CD4-positive, alpha-beta T cell treated with Interferon alpha-2 for 1 hour (primary cell): ENCODE data around the gene WHRN.

Experiments used
- DNase-seq, 2 donors: peaks; one replicate each; pipeline ENCODE4 v3.0.0-alpha.2; 2020 to 2022

WHRN gene

DNA sequence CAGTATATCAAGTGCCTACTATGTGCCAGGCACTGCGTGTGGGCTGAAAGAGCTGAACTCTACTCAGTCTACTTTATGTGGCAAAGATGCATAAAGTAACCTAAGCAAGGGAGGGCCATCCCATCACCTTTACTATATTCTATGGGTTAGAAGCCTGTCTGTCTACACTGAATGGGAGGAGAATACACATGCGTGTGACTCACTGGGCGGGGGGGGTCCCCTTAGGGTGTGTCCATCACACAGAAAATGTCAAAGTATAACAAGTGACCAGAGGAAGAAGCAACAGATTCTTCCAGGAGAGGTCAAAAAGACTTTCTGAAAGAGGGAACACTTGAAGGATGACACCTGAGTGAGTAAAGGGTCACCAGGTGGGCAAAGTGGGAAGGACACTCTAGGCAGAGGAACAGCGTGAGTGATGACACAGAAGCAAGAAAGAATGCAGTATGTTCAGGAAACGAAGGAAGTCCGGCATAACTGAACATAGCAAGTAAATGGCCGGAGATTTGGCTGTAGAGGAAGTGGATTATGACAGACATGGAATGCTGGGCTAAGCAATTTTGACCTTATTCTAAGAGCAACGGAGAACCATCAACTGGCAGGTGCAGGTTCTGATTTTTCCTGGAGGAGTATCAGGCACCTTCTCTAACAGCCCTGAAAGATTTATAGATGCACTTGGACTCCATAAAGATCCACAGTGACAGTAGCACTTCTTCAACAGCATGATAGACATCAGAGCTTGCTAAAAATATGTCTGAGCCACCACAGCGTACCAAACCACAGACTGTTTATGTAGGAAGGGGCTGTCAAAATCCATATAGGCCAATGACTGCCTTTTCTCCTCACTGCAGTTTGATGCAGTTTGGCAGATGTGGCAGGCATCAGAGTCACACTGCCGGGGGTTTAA, 8.0 kb upstream of the WHRN start:
- DNase-seq: no peak

DNA sequence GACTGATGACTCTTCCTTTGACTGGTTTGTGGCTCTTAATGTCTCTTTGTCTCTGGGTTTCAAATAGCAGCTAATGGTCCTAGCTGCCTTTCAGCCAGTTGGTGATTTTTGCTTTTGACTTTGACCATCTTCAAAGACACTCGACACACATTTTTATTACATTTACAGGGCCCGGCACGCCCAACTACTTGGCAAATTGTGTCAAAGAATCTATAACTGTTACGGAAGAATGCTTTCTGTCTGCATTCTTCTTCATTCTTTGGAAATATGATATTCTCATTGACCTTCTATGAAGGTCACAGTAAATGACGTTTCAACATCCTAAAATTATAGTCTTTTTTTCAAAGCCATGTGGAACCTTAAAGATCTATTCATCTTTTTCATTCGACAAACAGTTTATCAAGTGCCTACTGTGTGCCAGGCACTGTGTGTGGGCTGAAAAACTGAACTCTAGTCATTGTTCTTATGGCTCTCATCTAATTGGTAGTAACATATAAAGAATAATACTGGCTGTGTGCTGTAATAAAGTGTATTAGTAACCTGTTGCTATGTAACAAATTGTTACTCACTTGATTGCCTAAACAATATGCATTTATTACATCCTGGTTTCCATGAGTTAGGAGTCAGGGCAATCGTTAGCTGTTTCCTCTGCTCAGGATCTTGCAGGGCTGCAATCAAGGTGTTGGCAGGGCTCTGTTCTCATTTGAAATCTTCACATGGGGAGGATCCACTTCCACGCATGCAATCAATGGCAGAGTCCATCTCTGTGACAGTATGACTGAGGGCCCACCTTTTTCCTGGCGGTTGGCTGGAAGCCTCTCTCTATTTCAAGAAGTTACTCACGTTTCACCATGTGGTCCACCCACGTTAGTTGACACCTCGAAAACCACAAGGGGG, 7.0 kb upstream of the WHRN start:
- no peak for DNase-seq

DNA sequence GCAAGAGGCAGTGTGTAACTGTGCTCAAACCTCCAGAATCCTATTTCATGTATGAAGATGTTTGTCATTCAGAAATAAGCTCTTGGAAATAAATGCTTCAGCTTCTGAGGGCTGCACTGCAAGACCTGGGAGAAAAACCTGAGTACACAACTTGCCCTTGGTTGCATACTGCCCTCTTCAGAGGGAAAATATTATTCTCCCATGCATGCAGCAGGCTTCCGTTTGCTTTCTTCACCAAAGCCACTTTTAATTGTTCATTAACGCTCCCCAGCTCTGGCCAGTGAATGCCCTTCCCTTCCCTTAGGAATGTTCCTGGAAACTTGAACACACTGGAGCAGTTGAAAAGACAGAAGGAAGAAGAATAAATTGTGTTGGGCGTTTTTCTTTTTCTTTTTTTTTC, 2.5 kb upstream of the WHRN start:
- peak; percentile 24 to 61 for DNase-seq

DNA sequence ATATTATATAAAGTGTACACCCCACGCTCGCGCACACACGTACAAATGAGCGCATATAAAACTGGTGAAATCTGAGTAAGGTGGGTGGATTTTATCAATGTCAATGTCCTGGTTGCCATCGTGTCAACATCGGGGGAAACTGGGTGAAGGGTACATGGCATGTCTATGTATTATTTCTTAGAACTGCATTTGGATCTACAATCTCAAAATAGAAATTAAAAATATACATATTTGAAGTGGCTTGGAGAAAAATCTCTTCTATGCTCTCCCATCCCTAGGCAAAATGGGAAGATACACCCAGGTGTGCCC, 763 bp upstream of the WHRN start:
- DNase-seq: no peak

DNA sequence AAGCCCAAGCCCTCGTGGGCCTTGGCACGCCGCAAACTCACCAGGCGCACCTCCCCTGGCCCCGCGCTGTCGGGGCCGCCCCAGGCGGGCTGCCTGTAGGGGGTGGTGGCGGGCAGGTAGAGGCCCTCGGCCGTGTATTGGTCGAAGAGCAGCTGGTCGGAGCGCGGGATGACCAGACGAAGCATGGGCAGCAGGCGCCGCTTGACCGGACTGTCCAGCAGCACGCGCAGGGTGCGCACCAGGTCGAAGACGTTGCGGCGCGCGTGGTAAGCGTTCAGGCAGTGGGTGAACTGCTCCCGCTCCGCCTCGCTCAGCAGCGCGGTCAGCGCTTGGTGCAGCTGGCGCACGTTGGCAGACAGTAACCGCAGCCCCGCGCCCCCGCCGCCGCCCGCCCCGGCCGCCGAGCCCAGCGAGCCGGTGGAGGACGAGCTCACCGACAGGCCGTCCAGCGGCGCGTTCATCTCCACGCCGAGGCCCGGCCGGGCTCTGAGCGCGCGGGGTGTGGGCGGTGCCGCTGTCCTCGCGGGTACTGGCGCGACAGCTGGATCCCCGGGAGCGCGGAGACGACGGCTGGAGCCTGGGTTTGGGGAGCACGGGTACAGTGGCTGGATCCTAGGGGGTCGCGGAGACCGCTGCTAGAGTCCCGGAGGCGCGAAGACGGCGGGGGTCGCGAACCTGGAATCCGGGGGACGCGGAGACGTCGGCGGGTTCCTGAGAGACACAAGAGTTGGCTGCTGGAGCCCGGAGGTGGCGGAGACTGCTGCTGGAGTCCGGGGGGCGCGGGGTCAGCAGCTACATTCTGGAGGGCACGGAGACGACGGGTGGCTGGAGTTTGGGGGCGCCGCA, 709 bp downstream of the WHRN start:
- DNase-seq: peak; percentile 9 to 44

DNA sequence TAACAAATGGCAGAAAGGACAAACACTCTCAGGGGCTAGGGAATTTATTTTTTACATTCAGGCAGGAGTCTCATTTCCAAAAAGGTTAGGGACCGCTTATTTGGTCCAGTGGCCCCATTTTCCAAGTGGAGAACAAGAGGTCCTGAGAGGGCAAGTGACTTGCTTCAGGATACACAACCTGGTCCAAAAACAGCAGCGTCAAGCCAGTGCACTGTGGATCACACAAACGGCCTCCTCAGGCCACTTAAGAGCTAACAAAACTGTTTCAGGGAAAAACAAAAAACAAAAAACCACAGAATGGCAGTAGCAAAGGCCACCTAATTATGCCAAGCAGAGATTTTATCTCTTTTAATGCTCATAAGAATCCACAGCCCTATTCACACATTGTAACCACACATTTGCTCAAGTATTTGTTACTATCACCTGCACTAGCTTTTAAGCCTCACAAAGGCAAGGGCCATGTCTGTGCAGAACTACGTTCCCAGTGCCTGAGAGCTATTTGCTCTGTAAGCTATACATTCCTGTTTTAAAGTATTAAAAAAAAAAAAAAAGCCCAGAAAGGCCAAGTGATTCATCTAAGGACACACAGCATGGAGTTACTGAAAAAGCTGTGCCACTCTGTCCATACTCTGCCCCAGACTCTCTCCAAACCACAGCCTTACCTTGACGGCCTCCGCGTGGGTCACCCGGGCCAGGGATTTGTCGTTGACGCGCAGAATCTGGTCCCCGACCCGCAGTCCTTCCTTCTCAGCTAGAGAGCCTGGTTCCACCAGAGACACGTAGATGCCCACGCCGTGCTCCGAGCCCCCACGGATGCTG, 1.5 kb downstream of the WHRN start:
- DNase-seq: peak in 1 of 2 donors; percentile 46

DNA sequence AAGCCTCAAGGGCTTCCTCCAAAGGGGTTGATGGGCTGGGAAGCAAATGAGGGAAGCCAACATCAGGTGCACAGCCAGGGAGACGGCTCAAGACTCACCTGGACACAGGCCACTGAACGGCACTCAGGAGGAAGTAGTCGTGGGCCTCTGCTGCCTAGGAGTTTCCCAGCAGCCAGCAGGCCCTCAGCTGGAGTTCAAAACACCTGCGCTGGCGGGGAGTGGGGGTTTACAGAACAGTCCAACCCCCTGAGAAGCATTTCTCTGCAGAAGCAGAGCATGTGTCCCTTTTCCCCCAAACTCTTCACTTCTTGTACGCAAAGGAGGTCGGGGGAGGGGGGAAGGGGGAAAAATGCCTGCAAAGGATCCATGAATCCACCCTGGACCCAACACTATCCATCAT, 2.3 kb downstream of the WHRN start:
- no peak for DNase-seq

DNA sequence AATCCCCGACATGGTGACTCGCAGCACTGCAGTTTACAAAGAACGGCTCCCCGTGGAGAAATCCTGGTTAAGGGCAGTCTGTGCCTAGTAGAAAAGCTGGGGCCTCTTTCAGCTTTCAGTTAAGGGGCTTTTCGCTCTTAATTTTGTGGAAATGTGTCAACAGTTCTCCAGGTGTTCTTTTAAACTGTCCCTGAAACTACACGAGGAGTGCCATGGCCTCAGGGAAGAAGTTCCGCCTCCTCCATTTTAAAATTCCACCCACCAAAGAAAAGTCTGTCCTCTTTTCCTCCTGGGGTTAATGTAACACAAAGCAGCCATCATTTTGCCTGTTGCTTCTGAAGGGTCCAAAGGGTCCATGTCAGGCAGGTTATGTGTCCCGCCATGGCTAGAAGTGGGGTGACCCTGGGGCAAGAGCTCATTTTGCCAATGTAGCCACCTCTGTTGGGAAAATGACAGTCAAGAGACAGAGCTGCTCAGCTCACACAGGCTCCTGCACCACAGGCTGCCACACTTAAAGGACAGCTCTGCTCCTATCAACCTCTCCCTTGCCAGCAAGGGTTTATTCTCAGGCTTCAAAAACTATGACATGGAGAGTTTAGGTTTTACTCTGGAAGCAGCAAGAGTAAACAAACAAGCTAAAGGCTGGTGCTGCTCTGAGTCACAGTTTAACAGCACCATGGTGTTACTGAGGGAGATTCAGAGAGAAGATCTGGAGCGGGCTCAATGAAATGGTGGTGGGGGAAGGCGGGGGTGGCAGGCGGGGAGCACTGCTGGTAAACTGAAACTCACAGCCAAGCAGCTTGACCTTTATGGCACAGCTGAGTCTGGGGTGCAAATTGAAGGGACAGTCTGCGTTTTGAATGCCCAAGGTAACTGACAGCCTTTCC, 3.2 kb downstream of the WHRN start:
- DNase-seq: no peak

DNA sequence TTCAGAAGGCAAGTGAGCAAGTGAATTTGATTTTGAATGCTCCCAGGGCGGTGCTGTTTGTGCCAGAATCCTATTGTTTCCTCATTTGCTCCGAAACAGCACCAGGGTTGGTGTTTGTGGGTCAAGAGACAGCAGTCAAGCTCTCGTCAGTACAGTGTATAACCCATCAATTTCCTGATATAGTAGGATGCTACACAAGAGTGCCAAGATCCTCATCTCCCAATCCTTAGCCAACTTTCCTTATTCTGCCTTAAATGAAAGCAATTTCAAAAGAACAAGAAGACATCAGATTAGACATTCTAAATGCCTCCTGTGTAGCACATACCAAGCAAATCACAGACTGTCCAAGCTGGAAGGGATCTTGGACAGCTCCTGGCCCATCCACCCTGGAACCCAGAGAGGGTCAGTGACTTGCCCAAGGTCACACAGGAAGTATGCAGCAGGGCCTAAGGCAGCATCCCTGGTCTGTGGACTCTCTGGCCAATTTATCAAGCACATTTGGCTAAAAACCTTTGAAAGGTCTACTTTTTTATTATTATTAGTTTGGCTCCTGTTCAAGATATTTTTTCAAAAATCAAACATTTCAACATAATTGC, 4.5 kb downstream of the WHRN start:
- no peak for DNase-seq

DNA sequence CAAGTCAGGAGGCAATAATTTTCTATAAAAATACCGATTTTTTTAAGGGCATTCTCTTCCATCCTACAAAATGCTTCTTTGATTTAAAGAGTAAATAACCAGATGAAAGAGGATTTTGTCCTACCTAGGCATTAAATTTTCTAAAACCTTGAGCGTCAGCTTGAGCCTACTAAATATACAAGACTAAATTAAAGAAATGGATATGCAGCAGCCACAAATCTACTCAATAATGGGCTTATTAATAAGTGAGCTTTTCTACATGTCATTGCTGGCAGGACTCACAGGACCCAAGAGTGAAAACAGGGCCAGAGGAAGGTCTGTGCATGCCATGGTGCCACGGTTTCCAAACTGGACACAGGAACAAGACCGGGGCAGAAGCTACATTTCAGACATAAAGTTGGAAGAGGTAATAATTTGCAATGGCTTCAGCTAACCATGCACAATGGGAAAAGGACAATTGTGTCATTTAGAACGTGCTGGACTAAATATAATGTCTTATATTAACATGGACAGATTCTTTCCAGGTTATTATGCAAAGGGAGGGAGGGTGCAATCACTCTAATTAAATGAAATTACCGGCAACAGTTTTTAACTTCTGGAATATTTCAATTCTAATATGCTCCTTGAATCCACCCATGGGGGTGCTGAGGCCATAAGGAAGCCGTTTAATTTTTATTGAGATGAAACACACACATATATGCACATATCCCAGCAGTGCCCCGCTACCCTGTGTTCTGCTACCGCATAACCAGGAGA, 5.2 kb downstream of the WHRN start:
- no peak for DNase-seq

DNA sequence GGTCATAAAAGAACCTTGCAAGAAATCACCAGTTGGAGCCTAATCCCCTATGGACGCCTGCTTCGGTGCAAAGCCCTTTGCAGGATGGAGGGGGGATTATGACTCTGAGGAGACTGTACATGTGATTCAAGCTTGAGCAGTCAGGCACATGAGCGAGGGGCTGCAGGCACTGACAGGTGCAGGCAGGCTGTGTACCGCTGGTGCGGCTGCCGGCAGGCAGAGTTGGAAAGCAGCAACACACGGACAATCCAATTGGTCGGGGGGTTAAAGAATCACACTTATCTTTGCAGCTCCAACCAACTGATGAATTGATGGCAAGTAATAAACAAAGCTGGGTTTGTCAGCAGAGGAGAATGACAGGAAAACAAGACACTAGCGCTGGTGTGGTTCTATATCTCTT, 5.7 kb downstream of the WHRN start:
- DNase-seq: no peak

DNA sequence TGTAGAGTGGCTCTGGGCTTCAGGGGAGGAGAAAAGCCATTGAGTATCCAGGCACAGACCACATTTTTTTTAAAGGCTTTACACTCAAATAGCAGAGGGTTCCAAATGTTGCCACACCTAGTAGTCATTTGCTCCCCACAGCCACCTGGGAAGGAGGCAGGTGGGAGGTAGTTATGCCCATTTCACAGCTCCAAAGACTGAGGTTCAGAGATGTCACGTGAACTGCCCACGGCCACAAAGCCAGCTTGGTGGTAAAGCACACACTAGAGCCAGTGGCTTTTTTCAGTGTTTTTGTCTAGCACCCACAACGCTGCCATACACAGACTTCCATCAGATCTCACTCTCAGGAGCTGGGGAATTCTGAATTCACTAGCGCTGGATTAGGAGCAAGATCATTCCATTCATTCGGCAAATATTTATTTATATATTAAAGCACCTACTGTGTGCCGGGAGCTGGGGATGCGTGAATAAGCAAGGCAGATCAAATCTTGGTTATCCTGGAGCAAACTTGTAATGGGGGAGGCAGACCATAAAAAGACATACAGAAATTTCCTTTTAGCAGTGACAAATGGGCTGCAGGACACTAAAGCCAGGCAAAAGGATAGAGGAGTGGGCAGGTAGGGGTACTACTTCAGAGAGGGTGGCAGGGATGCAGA, 7.4 kb downstream of the WHRN start:
- DNase-seq: no peak

DNA sequence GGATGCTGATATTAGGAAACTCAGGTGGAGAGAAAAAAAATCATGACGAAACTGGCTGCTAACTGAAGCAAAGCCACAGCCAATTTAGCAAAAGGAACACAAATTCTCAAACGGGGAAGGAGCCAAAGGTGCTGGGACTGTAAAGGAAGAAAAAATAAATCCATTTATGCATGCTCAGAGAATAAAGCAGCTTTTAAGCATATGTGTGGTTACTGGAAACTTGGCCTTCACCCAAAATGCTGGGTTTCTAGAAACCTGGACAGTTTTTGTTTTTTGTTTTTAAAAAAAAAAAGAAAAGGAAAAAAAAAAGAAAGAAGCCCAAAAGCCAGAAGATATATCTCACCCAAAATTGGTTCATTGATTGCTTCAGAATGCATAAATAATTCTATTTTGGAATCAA, 8.0 kb downstream of the WHRN start:
- no peak for DNase-seq

DNA sequence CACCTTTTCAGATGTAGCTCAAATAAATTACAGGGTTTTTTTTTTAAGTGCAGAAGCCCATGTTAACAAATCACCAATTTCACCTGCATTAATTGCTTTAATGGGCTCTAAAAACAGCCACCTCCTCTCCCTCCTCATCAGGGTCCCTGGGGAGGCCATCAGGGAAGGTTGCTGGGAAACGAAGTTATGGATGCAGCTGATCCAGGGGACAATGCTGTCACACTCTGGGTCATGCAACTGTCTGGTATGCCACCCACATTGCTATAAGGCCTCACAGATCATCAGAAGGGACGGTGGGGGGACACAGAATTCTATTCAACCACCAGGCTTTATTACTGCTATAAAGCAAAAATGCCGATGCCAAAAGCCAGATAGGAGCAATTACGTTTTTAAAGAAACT, 9.3 kb downstream of the WHRN start:
- DNase-seq: no peak

DNA sequence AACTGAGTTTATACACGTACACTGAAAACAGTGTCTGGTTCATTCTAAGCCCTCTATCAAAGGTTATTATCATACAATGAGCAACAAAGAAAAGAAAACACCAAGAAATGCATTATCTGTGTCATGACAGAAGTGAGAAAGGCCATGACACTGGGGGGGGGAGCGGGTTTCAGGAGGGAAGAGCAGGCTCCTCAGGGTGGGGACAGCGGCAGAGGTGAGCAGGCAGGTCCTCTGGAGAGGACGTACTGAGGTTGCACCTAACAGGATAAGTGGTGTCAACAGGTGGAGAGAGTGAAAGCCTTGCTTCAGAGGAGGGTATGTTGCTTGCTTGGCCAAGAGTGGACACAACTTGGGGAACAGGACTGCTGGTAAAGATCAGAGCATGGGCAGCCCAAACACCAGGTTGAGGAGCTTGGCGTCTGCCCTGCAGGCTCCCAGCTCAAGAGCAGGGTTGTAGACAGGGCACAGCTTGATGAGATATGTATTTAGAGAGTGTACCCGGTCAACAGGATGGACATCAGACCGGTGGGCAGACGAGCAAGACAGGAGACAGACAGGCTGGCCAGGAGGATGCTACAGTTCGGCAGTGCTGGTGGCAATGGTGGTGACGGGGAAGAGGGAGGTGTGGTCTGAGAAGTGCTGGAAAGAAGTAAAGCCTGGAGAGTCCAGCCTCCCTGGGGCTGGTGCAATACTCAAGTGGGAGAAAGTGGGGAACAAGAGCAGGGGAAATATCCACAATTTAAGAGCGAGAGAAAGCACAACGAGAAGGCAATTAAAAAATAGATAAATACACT, 10.3 kb downstream of the WHRN start:
- no peak for DNase-seq

DNA sequence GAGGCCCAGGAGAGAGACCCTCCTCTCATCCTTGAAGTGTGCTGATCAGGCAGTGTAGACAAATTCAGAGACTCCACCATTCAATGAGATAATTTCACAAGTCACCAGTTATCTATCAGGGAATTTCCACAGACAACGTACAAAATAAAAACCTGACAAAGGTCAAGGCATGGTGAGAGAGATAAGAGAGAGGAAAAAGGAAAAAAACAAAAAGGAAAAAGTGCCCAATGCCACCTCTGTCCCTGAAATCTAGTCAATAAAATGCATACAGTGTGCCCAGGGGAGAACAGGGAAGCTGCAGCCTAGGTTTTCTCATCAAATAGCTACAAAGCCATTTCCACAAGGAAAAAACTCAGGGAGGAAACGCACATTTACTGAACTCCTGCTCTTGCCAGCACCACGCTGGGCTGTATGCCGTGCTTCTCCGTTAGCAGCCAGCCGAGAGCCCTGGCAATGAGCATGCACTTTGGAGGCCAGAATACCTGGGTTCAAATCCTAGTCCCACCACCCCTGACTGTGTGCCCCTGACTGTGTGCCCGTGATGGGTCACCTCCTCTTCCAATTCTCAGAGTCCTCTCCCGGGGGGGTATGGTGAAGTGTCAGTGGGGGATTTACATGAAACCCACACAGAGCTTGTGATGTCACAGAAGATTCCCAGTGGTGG, 11.6 kb downstream of the WHRN start:
- no peak for DNase-seq

DNA sequence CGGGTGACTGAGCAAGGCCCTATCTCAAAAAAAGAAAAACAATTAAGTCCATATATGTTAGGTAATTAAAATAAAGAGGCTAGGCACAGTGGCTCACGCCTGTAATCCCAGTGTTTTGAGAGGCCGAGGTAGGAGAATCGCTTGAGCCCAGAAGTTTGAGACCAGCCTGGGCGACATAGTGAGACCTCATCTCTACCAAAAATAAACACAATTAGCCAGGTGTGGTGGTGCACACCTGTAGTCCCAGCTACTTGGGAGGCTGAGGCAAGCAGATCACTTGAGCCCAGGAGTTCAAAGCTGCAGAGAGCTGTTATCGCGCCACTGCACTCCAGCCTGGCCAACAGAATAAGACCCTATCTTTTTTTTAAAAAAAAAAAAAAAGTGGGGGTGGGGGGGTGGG, 12.3 kb downstream of the WHRN start:
- DNase-seq: no peak

DNA sequence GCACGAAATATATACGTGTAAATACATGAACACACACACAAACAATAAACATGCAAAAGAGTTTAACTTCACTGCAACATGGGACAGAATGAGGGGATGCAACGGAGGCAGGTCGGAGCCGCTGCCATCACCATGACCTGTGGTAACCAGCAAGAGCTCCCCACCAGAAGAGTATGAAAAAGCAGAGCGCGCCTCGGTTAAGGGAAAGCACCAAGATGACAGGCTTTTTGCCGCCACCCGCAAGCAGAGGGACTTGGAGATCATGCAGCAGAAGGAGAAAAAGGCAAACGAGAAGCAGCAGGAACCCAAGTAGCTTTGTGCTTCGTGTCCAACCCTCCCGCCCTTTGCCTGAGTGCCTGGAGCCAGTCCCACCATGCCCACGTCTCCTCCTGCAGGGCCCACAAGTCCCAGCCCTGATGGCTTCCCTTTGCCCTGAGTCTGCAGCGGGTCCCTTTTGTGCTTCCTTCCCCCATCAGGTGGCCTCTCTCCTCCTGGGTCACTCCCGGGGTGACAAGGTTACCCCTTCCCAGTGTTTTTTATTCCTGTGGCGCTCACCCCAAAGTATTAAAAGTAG, 13.8 kb downstream of the WHRN start:
- DNase-seq: no peak
